HG03064 (cell line): ENCODE results near the gene AUTS2.

Experiments used
- ATAC-seq: cut with Tn5 transposase; IDR thresholded peaks from one replicate; pipeline ENCODE4 v1.9.1; 2021; ENCODE audit warnings: low read depth; ENCODE audit not compliant: unreplicated experiment

Gene AUTS2

DNA sequence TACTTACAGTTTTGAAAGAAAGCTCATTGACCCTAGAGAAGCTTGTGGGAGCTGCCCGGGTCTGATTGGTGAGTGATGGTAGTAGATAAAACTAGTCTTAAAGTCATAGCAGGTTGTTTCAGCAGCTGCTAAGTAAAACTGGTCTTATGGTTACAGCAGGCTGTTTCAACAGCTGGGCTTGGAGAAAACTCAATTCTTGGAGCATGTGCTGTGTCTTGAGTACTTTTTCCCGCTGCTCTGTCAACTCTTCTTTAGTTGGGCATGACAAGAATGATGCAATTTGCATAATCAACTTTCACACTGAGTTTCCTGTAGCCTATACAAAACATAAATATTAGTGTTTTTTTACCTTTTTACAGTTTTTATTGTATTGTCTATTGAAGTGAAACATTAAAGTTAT, 707.9 kb downstream of the AUTS2 start:
- no peak for ATAC-seq

- ATAC-seq = no peak
Measured at GRCh38 chr7:70307544-70308106, 709.4 kb downstream of the AUTS2 start.

- ATAC-seq = no peak
Measured at GRCh38 chr7:70312336-70312735, 714.1 kb downstream of the AUTS2 start.

- no peak for ATAC-seq
Measured at GRCh38 chr7:70313271-70313670, 715.0 kb downstream of the AUTS2 start.

DNA sequence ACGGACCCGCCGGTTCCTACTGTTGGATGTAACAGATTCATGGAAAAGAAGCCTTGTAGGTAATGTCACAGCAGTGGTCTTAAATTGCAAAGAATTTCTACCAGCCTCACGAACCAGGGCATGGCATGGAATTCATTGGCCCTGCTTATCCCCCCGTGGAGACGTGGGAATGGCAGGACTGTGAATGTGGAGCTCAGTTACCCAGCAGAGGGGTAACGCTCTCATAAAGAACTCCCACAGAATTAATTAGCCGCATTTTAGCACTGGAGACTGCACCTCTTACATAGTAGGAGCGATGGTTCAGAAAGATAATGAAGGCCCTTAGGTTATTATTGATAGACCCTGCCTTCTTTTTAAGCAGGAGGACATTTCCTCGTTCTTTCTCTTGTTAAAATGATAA, 715.4 kb downstream of the AUTS2 start:
- no peak for ATAC-seq

DNA sequence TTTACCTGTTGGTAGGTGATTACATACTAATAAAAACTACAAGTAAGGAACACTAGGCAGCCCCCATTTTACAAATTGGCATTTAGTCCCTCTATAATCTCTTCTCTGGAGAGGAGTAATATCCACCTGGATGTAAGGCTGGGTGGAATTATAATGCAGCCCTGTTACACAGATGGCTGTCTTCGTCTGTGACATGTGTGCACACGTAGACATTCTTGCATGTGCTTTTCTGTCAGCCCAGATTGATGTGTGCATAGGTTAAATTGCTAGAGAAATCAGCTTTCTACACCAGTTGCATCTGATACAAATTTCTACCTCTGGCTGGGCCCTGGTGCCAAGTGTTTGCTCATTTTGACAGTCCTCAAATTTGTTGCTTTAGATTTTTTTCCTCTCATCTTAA, 715.9 kb downstream of the AUTS2 start:
- no peak for ATAC-seq

DNA sequence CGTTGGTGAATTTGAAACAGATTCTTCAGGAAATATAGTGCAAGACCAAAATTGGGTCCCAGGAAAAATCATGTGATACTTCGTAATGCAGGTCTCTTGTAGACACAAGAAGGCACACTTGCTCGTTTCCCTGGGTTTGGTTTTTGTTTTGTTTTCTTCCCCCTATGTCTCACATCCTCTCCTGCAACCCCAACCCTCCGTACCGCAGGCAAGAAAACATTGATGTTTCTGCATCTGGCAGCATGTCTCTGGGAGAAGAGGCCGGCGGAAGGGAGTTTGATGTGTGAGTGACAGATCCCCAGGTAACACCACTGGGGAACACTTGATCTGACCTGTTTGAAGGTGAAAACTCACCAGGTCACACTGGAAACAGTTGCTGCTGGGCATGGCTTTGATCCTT, 718.5 kb downstream of the AUTS2 start:
- no peak for ATAC-seq

GRCh38 chr7:70317356-70317755, 719.1 kb downstream of the AUTS2 start:
- ATAC-seq = no peak

- no peak for ATAC-seq
Measured at GRCh38 chr7:70318511-70318910, 720.2 kb downstream of the AUTS2 start.

GRCh38 chr7:70319057-70319456, 720.8 kb downstream of the AUTS2 start:
- no peak for ATAC-seq

DNA sequence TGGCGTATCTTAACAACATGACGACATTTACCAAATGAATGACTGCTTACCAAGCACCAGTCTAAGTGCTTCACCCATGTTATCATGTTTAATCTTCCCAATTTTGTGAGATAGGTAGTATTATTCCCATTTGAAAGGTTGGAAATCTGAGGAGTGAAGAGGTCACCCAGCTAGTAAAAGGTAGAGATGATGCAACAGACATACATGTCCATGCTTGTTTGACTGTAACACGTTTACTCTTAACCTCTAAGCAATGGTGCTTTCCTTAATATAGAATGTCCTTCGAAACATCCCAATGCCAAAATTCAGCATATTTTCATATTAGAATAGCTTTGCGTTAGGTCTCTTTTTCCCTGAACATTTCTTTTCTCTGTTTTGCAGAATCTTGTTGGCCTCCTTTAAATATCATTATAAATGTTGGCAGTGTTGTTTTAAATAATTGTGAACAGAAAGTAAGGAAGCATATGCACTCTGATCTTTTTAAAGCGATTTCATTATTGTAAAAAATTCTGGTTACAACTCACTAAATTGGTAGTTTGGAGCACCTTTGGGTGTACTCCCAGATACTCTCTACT, 722.8 kb downstream of the AUTS2 start:
- no peak for ATAC-seq

- ATAC-seq = no peak
Measured at GRCh38 chr7:70322856-70323255, 724.6 kb downstream of the AUTS2 start.

DNA sequence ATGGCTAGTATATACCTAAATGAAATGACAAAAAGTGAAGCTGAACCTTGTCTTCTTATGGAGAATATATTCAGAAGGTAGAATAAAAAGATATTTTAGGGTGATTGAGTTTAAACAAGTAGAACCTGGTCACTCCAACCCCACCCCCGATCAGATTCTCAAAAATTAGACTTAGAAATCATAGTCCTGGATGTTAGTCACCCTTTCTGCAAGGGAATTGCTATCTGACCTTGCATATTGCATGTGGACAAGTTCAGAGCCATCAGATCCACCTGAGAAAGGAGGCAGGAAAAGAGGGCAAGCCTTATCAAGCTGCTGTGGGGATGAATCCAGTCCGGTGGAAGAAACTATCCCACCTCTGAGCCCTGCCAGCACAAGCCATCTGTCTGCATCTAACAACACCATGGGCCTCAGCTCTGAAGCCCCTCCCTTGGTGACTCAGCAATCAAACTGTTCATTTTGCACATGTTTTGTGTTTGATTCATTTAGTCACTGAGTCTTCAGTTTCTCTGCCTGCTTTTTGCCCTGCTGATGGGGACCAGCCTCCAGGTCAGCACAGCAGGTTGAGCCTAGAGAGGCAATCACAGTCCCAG, 727.3 kb downstream of the AUTS2 start:
- no peak for ATAC-seq

GRCh38 chr7:70334295-70334694, 736.0 kb downstream of the AUTS2 start:
- no peak for ATAC-seq

- no peak for ATAC-seq
Measured at GRCh38 chr7:70334871-70335270, 736.6 kb downstream of the AUTS2 start.

DNA sequence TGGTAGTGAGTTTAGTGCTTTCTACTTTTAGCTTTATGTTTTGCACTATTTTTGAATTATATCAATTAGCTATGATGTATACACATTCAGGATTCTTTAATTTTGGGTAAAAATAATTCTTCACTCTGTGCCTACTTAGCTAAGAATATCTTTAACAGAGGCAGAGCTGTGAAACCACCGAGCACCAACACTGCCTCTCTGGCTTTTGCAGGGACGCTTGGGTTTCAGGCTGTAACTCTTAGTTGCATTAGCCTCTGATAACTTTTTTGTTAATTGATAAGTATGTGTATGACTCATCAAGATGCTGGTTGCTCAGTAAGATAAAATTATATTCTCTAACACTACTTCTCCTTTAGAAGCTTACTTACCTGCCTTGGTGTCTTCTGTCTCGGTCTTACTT, 738.3 kb downstream of the AUTS2 start:
- ATAC-seq = no peak

DNA sequence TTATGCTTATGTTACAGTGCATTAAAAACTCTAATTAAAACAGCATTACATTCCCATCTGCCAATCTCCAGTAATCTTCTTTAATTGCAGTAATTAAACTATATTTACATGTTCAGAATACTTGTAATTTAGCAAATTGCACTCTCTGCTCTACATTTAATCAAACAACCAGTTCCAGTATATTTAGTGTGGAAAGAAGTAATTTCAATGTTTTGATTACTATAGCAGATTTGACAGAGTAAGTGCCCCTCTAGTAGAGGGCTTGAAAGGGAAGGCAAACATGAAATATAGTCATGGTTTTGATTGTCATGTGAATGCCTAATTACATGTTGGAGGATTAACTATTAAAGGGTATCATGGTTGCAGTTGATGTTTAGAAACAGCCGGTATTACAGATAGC, 739.7 kb downstream of the AUTS2 start:
- ATAC-seq = no peak

GRCh38 chr7:70340236-70340635, 742.0 kb downstream of the AUTS2 start:
- ATAC-seq = no peak

DNA sequence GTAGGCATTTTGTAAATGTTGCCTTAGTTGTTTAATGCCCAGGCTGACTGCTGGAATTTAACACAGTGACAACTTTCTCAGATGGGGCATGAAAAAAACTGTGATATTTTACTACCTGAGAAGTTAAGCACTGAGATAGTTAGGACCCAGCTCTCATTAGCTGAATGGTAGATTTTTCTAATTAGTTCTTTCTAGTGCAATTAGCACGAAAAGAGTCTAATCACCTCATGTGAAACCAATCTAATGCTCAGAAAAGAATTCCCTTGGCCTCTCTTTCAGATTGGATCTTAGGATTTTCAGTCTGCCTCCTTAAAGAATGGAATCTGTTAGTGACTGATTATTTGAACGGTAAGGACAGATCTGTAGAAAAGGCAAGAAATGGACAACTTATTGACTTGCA, 743.2 kb downstream of the AUTS2 start:
- ATAC-seq = no peak

DNA sequence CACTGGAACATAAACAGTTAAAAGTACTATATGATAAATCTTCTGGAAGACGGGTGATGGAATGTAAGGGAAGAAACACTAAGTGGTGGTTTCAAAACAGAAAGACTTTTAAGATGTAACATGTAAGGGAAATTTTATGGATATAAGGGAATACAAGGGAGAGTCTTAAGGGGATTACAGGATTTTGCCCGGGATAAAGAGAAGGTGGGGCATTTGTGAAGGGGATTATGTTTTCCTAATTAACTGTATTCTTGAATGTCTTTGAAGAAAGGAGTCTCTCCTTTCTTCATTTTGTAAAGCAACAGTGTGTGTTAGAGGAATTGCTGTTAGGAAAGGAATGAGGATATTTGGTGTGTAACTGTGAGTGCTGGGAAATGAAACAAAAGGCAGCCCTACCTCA, 745.2 kb downstream of the AUTS2 start:
- ATAC-seq = no peak

DNA sequence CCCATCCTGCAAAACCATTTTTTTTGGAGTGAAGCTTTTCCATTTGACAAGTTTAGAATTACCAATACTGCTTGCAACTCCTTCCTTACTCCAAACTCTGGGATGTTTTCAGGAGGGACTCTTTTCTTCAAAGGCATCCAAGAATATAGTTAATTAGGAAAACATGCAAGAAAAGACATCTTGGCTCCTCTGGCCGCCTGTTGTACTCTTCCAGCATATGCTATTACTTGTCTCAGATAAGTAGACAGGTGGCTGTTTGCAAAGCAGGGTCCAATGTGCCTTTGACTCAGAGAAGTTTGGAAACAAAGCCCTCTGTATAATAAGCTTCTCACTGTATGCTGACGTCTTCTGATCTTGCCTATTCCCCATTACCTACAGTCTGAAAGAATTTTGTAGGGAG, 746.5 kb downstream of the AUTS2 start:
- no peak for ATAC-seq

- no peak for ATAC-seq
Measured at GRCh38 chr7:70346844-70347462, 748.7 kb downstream of the AUTS2 start.
